HCT116 (cell line): ENCODE results near the gene AP1M2. TPM values are rescaled to one million over a fixed set of nuclear protein-coding genes. Genes with fewer than 3 reads are reported as not detected.
"Not testable (repeated sequence)": the region's sequence is repeated elsewhere in the genome, so short reads cannot be mapped to it uniquely, and the experiment has no call there.

Experiments
- ATAC-seq: fragments of 200-7000 bp; cut with Tn5 transposase; 2 replicates; pipeline ENCODE4 v1.9.1; 2020; ENCODE audit warnings: mild to moderate bottlenecking, moderate library complexity
- BruUV-seq: library from RNA; stranded (reverse); fragments of 400-500 nt; replicated peaks from 2 replicates; lab custom pipeline; 2021; lab: Mats Ljungman, UMichigan
- CTCF ChIA-PET: fragments of 300-600 bp; sonication (Branson Sonifier 250); formaldehyde crosslinking; loops from one replicate; lab custom pipeline; 2021; ENCODE audit warnings: antibody characterized with exemption; lab: Charles Lee
- POLR2A ChIA-PET: fragments of 300-600, 350-600 bp; sonication (Branson Sonifier 250); formaldehyde crosslinking; loops from one replicate; lab custom pipeline; 2021; ENCODE audit warnings: antibody characterized with exemption; lab: Charles Lee
- RAD21 ChIA-PET, 2 experiments: fragments of 300-600 bp; sonication (Branson Sonifier 250); formaldehyde crosslinking; loops; one replicate each; lab custom pipeline; 2023; ENCODE audit warnings: low total read pairs in 2 of 2; ENCODE audit not compliant: uncharacterized antibody in 2 of 2, unreplicated experiment in 2 of 2, low non-redundant PET in 1 of 2; lab: Charles Lee
- DNase-seq: peaks from one replicate; pipeline ENCODE4 v3.0.0-alpha.2; 2010; ENCODE audit warnings: low read depth, low spot score
- H2AFZ ChIP-seq: fragments of 200-600 bp; shearing (Covaris generic), sonication (generic); 2 replicates; pipeline ENCODE4 v1.6.1; 2017; ENCODE audit warnings: low read depth, mixed run types, mixed read lengths, antibody characterized with exemption, low read length; ENCODE audit not compliant: poor library complexity, severe bottlenecking
- H3K27ac ChIP-seq: 2 replicates; pipeline ENCODE4 v1.5.1; 2012; ENCODE audit warnings: low read depth, low read length
- H3K27me3 ChIP-seq: fragments of 200-600 bp; sonication (generic); 2 replicates; pipeline ENCODE4 v1.6.1; 2016; ENCODE audit warnings: mixed run types, low read length, mixed read lengths; ENCODE audit not compliant: insufficient read depth
- H3K36me3 ChIP-seq, 2 experiments: fragments of 200-500 bp in 1 of 2; fragments of 200-600 bp in 1 of 2; sonication (Bioruptor generic) in 1 of 2; sonication (generic) in 1 of 2; 2 replicates each; pipeline versions ENCODE4 v1.5.1 to v1.6.1; 2014 to 2016; ENCODE audit warnings: low read length in 2 of 2, inconsistent platforms in 1 of 2, mixed read lengths in 1 of 2, mixed run types in 1 of 2; ENCODE audit not compliant: insufficient read depth in 2 of 2, control insufficient read depth in 1 of 2
- H3K4me1 ChIP-seq, 2 experiments: fragments of 200-600 bp in 1 of 2; sonication (generic) in 1 of 2; 2 replicates each; pipeline versions ENCODE4 v1.5.1 to v1.6.1; 2012 to 2017; ENCODE audit warnings: low read length in 2 of 2, inconsistent platforms in 1 of 2, mild to moderate bottlenecking in 1 of 2, mixed read lengths in 1 of 2, mixed run types in 1 of 2, moderate library complexity in 1 of 2; ENCODE audit not compliant: insufficient read depth in 2 of 2, control insufficient read depth in 1 of 2
- H3K4me2 ChIP-seq: fragments of 200-600 bp; sonication (generic); 2 replicates; pipeline ENCODE4 v1.6.1; 2017; ENCODE audit warnings: mixed run types, low read length, mixed read lengths
- H3K4me3 ChIP-seq, 2 experiments: fragments of 200-600 bp in 1 of 2; sonication (generic) in 1 of 2; replicated peaks in 1 of 2; 2 replicates each; pipeline ENCODE4 v1.5.1; 2011 to 2016; ENCODE audit warnings: low read length in 2 of 2, control low read depth in 1 of 2, low read depth in 1 of 2, mild to moderate bottlenecking in 1 of 2, mixed read lengths in 1 of 2, mixed run types in 1 of 2
- H3K79me2 ChIP-seq: fragments of 200-600 bp; sonication (generic); 2 replicates; pipeline ENCODE4 v1.6.1; 2017; ENCODE audit warnings: mild to moderate bottlenecking, mixed run types, low read length, moderate library complexity, mixed read lengths; ENCODE audit not compliant: insufficient read depth
- H3K9ac ChIP-seq: fragments of 200-600 bp; sonication (generic); 2 replicates; pipeline ENCODE4 v1.6.1; 2016; ENCODE audit warnings: low read length, mixed read lengths
- H3K9me2 ChIP-seq: fragments of 200-600 bp; sonication (generic), shearing (Covaris generic); 2 replicates; pipeline ENCODE4 v1.6.1; 2017; ENCODE audit warnings: mixed run types, mild to moderate bottlenecking, moderate library complexity; ENCODE audit not compliant: insufficient read depth
- H3K9me3 ChIP-seq, 2 experiments: fragments of 200-500 bp in 1 of 2; fragments of 200-600 bp in 1 of 2; sonication (Bioruptor generic) in 1 of 2; sonication (generic) in 1 of 2; 2 replicates each; pipeline ENCODE4 v1.6.1; 2014 to 2017; ENCODE audit warnings: low read length in 2 of 2, mixed read lengths in 2 of 2, inconsistent platforms in 1 of 2, low read depth in 1 of 2, mild to moderate bottlenecking in 1 of 2, mixed run types in 1 of 2, moderate library complexity in 1 of 2; ENCODE audit not compliant: control insufficient read depth in 1 of 2, insufficient read depth in 1 of 2
- H4K20me1 ChIP-seq: fragments of 200-600 bp; sonication (generic), shearing (Covaris generic); 2 replicates; pipeline ENCODE4 v1.6.1; 2017; ENCODE audit warnings: mixed run types, mild to moderate bottlenecking, moderate library complexity; ENCODE audit not compliant: insufficient read depth
- CTCF ChIP-seq, 3 experiments: fragments of 200-600 bp in 1 of 3; sonication (generic) in 1 of 3; IDR thresholded peaks in 2 of 3; conservative IDR thresholded peaks in 1 of 3; 2 replicates each; pipeline ENCODE4 v1.5.1; 2012 to 2017; ENCODE audit warnings: low read depth in 2 of 3, low read length in 2 of 3, antibody characterized with exemption in 1 of 3, borderline replicate concordance in 1 of 3, control low read depth in 1 of 3, mild to moderate bottlenecking in 1 of 3, mixed read lengths in 1 of 3, mixed run types in 1 of 3, moderate library complexity in 1 of 3; ENCODE audit not compliant: insufficient read depth in 1 of 3
- ZNF274 ChIP-seq: fragments of 200-500 bp; sonication (Bioruptor generic); IDR thresholded peaks from 2 replicates; pipeline ENCODE4 v1.6.1; 2014; ENCODE audit warnings: mild to moderate bottlenecking, low read depth, low read length, inconsistent platforms
- intact Hi-C: fragments of 100-400 bp; cut with micrococcal nuclease; formaldehyde crosslinking; loops from 2 replicates; pipeline ENCODE4 v1.10.0; 2022
- total RNA-seq: library from RNA; stranded (reverse); gene quantifications from one replicate; pipeline ENCODE4 v1.2.1, GENCODE V29; 2021; ENCODE audit not compliant: unreplicated experiment

Gene AP1M2
- total RNA-seq, 1 experiment from 2014 or later, result 111 TPM

- H3K4me3 ChIP-seq, result no peak overlapping the region
- intact Hi-C loops, result no loop called here
- peaks cover under 1% of the 10 kb centered on the region; the same call in 1 of the 2 replicates for H3K79me2 ChIP-seq
- CTCF ChIA-PET, result interaction anchor here (1.0 to 2.6 kb wide), 4 partner anchors 9 to 68 kb away, joined by 4 to 15 read pairs (median 7); partner anchors contain the start of gene ATG4D
- no peak overlapping the region for H3K9ac ChIP-seq
- H3K27ac ChIP-seq, result no peak overlapping the region
- ATAC-seq, result peak; percentile 50
- H3K9me2 ChIP-seq, result no peaks in the 10 kb centered on the region
- H3K4me2 ChIP-seq, result no peak overlapping the region
- no peaks in the 10 kb centered on the region for H3K9me3 ChIP-seq
- no peaks in the 10 kb centered on the region for H3K27me3 ChIP-seq
- H3K4me1 ChIP-seq, result no peaks in the 10 kb centered on the region
- no peak overlapping the region for H2AFZ ChIP-seq
- POLR2A ChIA-PET, result interaction anchor here (0.9 to 1.7 kb wide), 2 partner anchors 9 to 14 kb away, joined by 4 to 5 read pairs; partner anchors contain the start of genes ATG4D and KRI1
- H3K36me3 ChIP-seq, result peaks cover 15 to 50% of the 10 kb centered on the region in 2 experiments; a peak in 3 of 4 replicates
- peak; percentile 33 for DNase-seq
- TF ChIP-seq CTCF (IDR thresholded peaks at IDR 0.05 in 2 of 3, conservative IDR thresholded peaks at IDR 0.05 in 1 of 3; ENCODE audit: borderline replicate concordance in 1 of 3, insufficient read depth in 1 of 3, low read depth in 2 of 3, low read length in 2 of 3), result peak in 2 of 3 experiments; percentile 22 to 38; a peak in 4 of 6 replicates
- TF ChIP-seq ZNF274, result no peak
- RAD21 ChIA-PET, result no interaction called here
- no TSS peak for BruUV-seq
- H4K20me1 ChIP-seq, result no peaks in the 10 kb centered on the region
These were observed 35.3 kb downstream of the AP1M2 start for GRCh38 chr19:10551698-10552301.

- H4K20me1 ChIP-seq, H3K9ac ChIP-seq, H3K4me3 ChIP-seq, H3K9me3 ChIP-seq, POLR2A ChIA-PET, H3K27me3 ChIP-seq, BruUV-seq, H2AFZ ChIP-seq, H3K4me1 ChIP-seq, ATAC-seq, intact Hi-C loops, RAD21 ChIA-PET, H3K27ac ChIP-seq, H3K4me2 ChIP-seq, H3K9me2 ChIP-seq, H3K79me2 ChIP-seq, DNase-seq: not testable (repeated sequence)
- CTCF ChIA-PET, result interaction anchor here (1.0 to 2.6 kb wide), 4 partner anchors 9 to 67 kb away, joined by 4 to 15 read pairs (median 7); partner anchors contain the start of gene ATG4D
- peaks cover 15 to 48% of the 10 kb centered on the region in 2 experiments; a peak in 3 of 4 replicates for H3K36me3 ChIP-seq
These were observed 36.1 kb downstream of the AP1M2 start for GRCh38 chr19:10551006-10551405.
